IMR-90 (cell line): ENCODE measurements around the gene SGCA.

Experiments
- BHLHE40 ChIP-seq: fragments of 150-350 bp; IDR thresholded peaks from 2 replicates; pipeline ENCODE4 v1.6.1; 2016; ENCODE audit warnings: mild to moderate bottlenecking, low read depth, low read length
- CTCF ChIP-seq: conservative IDR thresholded peaks from 2 replicates; pipeline ENCODE4 v1.5.1; 2012; ENCODE audit warnings: mild to moderate bottlenecking, low read depth, low read length, improper control_type of control experiment
- FOS ChIP-seq: fragments of 150-350 bp; IDR thresholded peaks from 2 replicates; pipeline ENCODE4 v1.6.1; 2016; ENCODE audit warnings: low read depth, low read length
- MXI1 ChIP-seq: IDR thresholded peaks from 2 replicates; pipeline ENCODE4 v1.6.1; 2012; ENCODE audit warnings: low read depth, mild to moderate bottlenecking, low read length, moderate library complexity, borderline replicate concordance
- POLR2A ChIP-seq: IDR thresholded peaks from 2 replicates; pipeline ENCODE4 v1.6.1; 2012; ENCODE audit warnings: mild to moderate bottlenecking, low read depth, low read length
- RAD21 ChIP-seq: IDR thresholded peaks from 2 replicates; pipeline ENCODE4 v1.6.1; 2012; ENCODE audit warnings: low read length, improper control_type of control experiment
- SMC3 ChIP-seq: fragments of 150-350 bp; IDR thresholded peaks from 2 replicates; pipeline ENCODE4 v1.6.1; 2016; ENCODE audit warnings: low read depth, mild to moderate bottlenecking, antibody characterized with exemption, low read length, moderate library complexity

- no peak for TF ChIP-seq CTCF
- TF ChIP-seq MXI1, result no peak
- no peak for TF ChIP-seq POLR2A
- no peak for TF ChIP-seq RAD21
- no peak for TF ChIP-seq FOS
- no peak for TF ChIP-seq BHLHE40
- no peak for TF ChIP-seq SMC3
Observed at GRCh38 chr17:50157891-50158290, 7.9 kb upstream of the SGCA start.
